Nephron (organoid): ENCODE results near the gene ANKRD45.
"Not testable (repeated sequence)": the region's sequence is repeated elsewhere in the genome, so short reads cannot be mapped to it uniquely, and the experiment has no call there.

Experiments used
- H3K27ac Mint-ChIP-seq, 3 experiments: 2 replicates each; pipeline ENCODE4 v1.8.0; 2020; ENCODE audit warnings: mixed read lengths in 3 of 3, mild to moderate bottlenecking in 2 of 3, moderate library complexity in 1 of 3
- H3K27me3 Mint-ChIP-seq: 2 replicates; pipeline ENCODE4 v1.8.0; 2021; ENCODE audit warnings: low read depth, mild to moderate bottlenecking, moderate library complexity, mixed read lengths
- H3K36me3 Mint-ChIP-seq: 2 replicates; pipeline ENCODE4 v1.8.0; 2020; ENCODE audit warnings: low read depth, mixed read lengths
- H3K4me1 Mint-ChIP-seq: 2 replicates; pipeline ENCODE4 v1.8.0; 2020; ENCODE audit warnings: mixed read lengths
- H3K4me3 Mint-ChIP-seq, 3 experiments: 2 replicates each; pipeline ENCODE4 v1.8.0; 2020; ENCODE audit warnings: mild to moderate bottlenecking in 3 of 3, mixed read lengths in 3 of 3, moderate library complexity in 2 of 3
- H3K9me3 Mint-ChIP-seq: 2 replicates; pipeline ENCODE4 v1.8.0; 2020; ENCODE audit warnings: mixed read lengths
- TF ChIP-seq, protein P1 (sequence below), 3 experiments: fragments of 200-600 bp; sonication (generic); IDR thresholded peaks; one replicate each; pipeline ENCODE4 v1.5.0; 2021; ENCODE audit warnings: antibody characterized with exemption in 3 of 3; ENCODE audit not compliant: unreplicated experiment in 3 of 3

The ANKRD45 gene

DNA sequence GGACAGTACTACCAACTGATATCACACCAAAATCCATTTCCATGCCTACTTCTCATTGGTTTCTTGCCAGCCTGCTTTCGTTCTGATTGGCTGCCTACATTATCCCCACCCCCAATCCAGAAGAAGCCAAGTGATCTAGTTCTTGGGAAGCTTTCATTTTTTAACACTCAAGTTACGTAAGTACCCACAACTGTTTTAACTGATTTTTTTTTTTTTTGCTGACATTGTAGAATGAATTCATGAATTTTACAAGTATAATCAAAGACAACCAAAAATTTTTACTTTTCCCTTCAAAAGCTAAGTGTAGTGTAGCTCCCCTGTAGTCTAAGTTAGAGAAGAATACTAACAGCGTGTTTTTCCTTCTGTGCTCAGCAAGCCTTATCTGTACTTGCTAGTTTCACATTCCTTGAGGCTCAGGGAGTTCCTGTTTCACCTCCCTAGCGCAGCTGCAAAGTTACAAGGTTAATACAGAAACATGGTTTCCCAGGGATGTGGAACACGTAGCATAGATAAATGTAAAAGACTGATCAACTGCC lies 66.5 kb downstream of the ANKRD45 start, which contains the start of gene SLC9C2:
SLC9C2 (minus strand) TSS at position 17 of the 536 bp plus-strand sequence. CDS start 1,296 bp downstream, outside the sequence.
- Mint-ChIP-seq H3K9me3 (peaks cover 2% of the 10 kb centered on the region), H3K27ac (peak within 1 kb of the TSS; percentile 41 to 81 (median 50)), H3K4me1 (no peaks in the 10 kb centered on the region), H3K4me3 (peak within 1 kb of the TSS in 2 of 3 experiments; percentile 21 to 24), H3K27me3 (no peaks in the 10 kb centered on the region), H3K36me3 (no peaks in the 10 kb centered on the region)
- TF ChIP-seq, protein P1, sequence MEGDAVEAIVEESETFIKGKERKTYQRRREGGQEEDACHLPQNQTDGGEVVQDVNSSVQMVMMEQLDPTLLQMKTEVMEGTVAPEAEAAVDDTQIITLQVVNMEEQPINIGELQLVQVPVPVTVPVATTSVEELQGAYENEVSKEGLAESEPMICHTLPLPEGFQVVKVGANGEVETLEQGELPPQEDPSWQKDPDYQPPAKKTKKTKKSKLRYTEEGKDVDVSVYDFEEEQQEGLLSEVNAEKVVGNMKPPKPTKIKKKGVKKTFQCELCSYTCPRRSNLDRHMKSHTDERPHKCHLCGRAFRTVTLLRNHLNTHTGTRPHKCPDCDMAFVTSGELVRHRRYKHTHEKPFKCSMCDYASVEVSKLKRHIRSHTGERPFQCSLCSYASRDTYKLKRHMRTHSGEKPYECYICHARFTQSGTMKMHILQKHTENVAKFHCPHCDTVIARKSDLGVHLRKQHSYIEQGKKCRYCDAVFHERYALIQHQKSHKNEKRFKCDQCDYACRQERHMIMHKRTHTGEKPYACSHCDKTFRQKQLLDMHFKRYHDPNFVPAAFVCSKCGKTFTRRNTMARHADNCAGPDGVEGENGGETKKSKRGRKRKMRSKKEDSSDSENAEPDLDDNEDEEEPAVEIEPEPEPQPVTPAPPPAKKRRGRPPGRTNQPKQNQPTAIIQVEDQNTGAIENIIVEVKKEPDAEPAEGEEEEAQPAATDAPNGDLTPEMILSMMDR (IDR thresholded peaks at IDR 0.05; ENCODE audit: unreplicated experiment in 3 of 3): no peak

- Mint-ChIP-seq H3K4me3 (no peak overlapping the region), H3K27ac (no peak overlapping the region), H3K27me3 (no peaks in the 10 kb centered on the region), H3K4me1 (no peaks in the 10 kb centered on the region), H3K9me3 (no peaks in the 10 kb centered on the region), H3K36me3 (no peaks in the 10 kb centered on the region)
- TF ChIP-seq, protein P1 (IDR thresholded peaks at IDR 0.05; ENCODE audit: unreplicated experiment in 3 of 3): no peak
Measured at GRCh38 chr1:173601588-173601987, 68.1 kb downstream of the ANKRD45 start.

DNA sequence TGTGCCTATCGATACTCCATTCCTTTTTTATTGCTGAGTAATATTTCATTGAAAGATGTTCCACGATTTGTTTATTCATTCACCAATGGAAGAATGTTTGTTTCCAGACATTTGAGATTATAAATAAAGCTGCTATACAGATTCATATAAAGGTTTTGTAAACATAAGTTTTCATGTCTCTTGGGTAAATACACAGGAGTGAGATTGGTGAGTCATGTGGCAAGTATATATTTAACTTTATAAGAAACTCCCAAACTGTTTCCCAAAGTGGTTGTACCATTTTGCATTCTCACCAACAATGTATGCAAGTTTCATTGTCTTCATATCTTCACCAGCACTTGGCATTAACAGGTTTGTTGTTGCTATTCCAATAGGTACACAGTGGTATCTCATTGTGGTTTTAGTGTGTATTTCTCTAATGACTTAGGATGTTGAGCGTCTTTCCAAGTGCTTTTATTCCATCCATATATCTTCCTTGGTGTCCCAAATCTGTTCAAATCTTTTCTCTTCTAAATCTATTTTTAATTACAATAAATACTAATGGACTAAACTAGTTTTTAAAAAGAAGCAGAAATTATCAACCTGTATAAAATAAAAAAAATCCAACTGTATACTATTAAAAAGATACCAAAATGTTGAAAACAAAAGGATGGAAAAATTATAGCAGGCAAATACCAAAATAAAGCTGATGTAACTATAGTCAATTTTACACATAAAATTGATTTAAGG lies 73.4 kb downstream of the ANKRD45 start:
- TF ChIP-seq, protein P1 (IDR thresholded peaks at IDR 0.05; ENCODE audit: unreplicated experiment in 3 of 3): no peak
- Mint-ChIP-seq H3K27ac (no peak overlapping the region), H3K27me3 (no peaks in the 10 kb centered on the region), H3K36me3 (no peaks in the 10 kb centered on the region), H3K9me3 (no peaks in the 10 kb centered on the region), H3K4me1 (no peaks in the 10 kb centered on the region), H3K4me3 (no peak overlapping the region)

GRCh38 chr1:173591138-173591537 lies 78.5 kb downstream of the ANKRD45 start:
- H3K9me3 Mint-ChIP-seq, H3K4me3 Mint-ChIP-seq, H3K4me1 Mint-ChIP-seq, H3K27ac Mint-ChIP-seq, H3K36me3 Mint-ChIP-seq, H3K27me3 Mint-ChIP-seq: not testable (repeated sequence)

- Mint-ChIP-seq H3K36me3 (no peaks in the 10 kb centered on the region), H3K9me3 (no peaks in the 10 kb centered on the region), H3K4me1 (no peaks in the 10 kb centered on the region), H3K27ac (no peak overlapping the region), H3K27me3 (no peaks in the 10 kb centered on the region), H3K4me3 (no peak overlapping the region)
- TF ChIP-seq, protein P1 (IDR thresholded peaks at IDR 0.05; ENCODE audit: unreplicated experiment in 3 of 3): no peak
Measured at GRCh38 chr1:173590557-173590956, 79.1 kb downstream of the ANKRD45 start.

DNA sequence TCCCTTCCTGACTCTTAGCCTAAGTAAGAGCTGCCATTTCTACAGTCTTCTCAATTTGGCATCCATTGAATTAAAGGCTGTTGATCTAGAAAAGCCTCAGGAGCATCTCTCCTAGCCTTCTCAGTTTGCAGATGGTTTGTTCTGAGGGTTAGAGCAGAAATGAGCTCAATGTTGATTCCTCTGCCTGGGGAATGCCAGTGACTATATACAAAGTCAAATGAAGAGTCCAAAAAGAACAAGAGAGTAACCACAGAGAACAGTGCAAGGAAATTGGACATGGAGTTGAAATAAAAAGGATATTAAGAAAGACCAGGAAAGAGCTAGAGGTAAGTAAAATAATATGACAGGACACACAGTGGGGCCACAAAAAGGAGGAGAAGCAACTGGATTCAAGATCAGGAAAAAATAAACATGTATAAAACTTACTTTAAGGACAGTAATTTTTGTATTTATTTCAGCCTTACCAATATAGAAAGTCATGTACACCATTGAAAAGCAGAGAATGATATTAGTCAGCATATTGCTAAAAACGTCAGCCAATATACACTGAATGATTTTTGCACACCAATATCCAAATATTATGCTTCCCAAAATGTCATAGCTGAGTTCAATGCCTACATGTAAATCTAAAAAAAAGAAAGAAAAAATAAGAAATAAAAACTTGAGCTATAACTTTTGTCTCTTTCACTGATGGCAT lies 88.1 kb downstream of the ANKRD45 start:
- Mint-ChIP-seq H3K4me3 (no peak overlapping the region), H3K4me1 (no peaks in the 10 kb centered on the region), H3K9me3 (no peaks in the 10 kb centered on the region), H3K27ac (no peak overlapping the region), H3K36me3 (no peaks in the 10 kb centered on the region), H3K27me3 (no peaks in the 10 kb centered on the region)
- TF ChIP-seq, protein P1 (IDR thresholded peaks at IDR 0.05; ENCODE audit: unreplicated experiment in 3 of 3): no peak
